Measurements from ENCODE around the gene C10orf67. TPM values are rescaled to one million over a fixed set of nuclear protein-coding genes. Genes with fewer than 3 reads are reported as not detected.

The C10orf67 gene
- total and polyA plus RNA-seq, 9 of the 15 experiments (the other 6 are each of a cell fraction or from before 2014, with no cell fraction given): not detected

GRCh38 chr10:23171232-23171876, 173.2 kb downstream of the C10orf67 start:
- Histone ChIP-seq H3K27ac (ENCODE audit: extremely low read depth, low read depth, low read length) (no peak overlapping the region), H3K4me3 (no peak overlapping the region), H3K4me2 (ENCODE audit: insufficient read depth, low read length) (no peak overlapping the region), H4K20me1 (replicated peaks; ENCODE audit: control insufficient read depth, insufficient read depth, low read length) (peaks cover 4% of the 10 kb centered on the region; the same call in 1 of the 2 replicates), H3K4me1 (replicated peaks in 1 of 2; ENCODE audit: control insufficient read depth in 2 of 2, insufficient read depth in 2 of 2, low read length in 2 of 2) (peaks cover 0 to 22% of the 10 kb centered on the region in 2 experiments; a peak in 2 of 5 replicates), H3K36me3 (ENCODE audit: control insufficient read depth, insufficient read depth, low read length) (no peaks in the 10 kb centered on the region), H3K79me2 (ENCODE audit: control insufficient read depth, insufficient read depth, low read length) (no peaks in the 10 kb centered on the region), H2AFZ (ENCODE audit: low read depth, low read length) (no peak overlapping the region), H3K9me3 (replicated peaks; ENCODE audit: control insufficient read depth, insufficient read depth, low read depth, low read length) (no peaks in the 10 kb centered on the region), H3K9me1 (ENCODE audit: control insufficient read depth, insufficient read depth, low read length) (no peaks in the 10 kb centered on the region), H3K27me3 (ENCODE audit: control insufficient read depth in 2 of 2, insufficient read depth in 2 of 2, low read length in 2 of 2) (peaks cover 2 to 31% of the 10 kb centered on the region in 2 experiments), H3K9ac (ENCODE audit: insufficient read depth in 1 of 2, low read depth in 2 of 2, low read length in 2 of 2) (no peak overlapping the region)
- 15% methylated on average over 26 of the region's 26 CpGs for WGBS (ENCODE audit: insufficient coverage, low coverage, missing lambda C conversion rate)
- ChIA-PET CTCF (ENCODE audit: low intra/inter-chr PET ratio) (no interaction called here), POLR2A (no interaction called here)
- intact Hi-C loops (cut with micrococcal nuclease): no loop called here
- DNase-seq (ENCODE audit: extremely low read depth in 1 of 4, low spot score in 3 of 4) (peak; percentile 32 to 46 (median 40)), ATAC-seq (peak; percentile 75), FAIRE-seq (no peak)
- in situ Hi-C loops (cut with MboI): loop anchor here (25.0 kb wide), 1 partner anchor 1341 kb away; no protein-coding TSS in a partner anchor
- no TSS peak for BruUV-seq (replicated peaks)
- TF ChIP-seq ZBTB26 (CRISPR knock-in tag; IDR thresholded peaks at IDR 0.05) (no peak), RCOR1 (IDR thresholded peaks at IDR 0.05; ENCODE audit: borderline replicate concordance in 1 of 2, low read depth in 2 of 2, low read length in 2 of 2) (peak in 1 of 2 experiments; percentile 12; a peak in 1 of 4 replicates), ZBTB40 (IDR thresholded peaks at IDR 0.05) (peak; percentile 78), ZBTB40 (CRISPR knock-in tag; IDR thresholded peaks at IDR 0.05) (peak; percentile 48; the same call in 1 of the 2 replicates), ZNF764 (CRISPR knock-in tag; IDR thresholded peaks at IDR 0.05; ENCODE audit: low read depth) (no peak), PML (IDR thresholded peaks at IDR 0.05; ENCODE audit: low read length) (no peak), GTF2F1 (IDR thresholded peaks at IDR 0.05; ENCODE audit: low read depth, low read length) (no peak), NCOA4 (IDR thresholded peaks at IDR 0.05; ENCODE audit: partially characterized antibody) (no peak), FOXP4 (CRISPR knock-in tag; IDR thresholded peaks at IDR 0.05; ENCODE audit: borderline replicate concordance) (no peak)

Data from K562 (cell line).